GM20431 (cell line): ENCODE measurements around the gene SAE1.
"Not testable (repeated sequence)": the region's sequence is repeated elsewhere in the genome, so short reads cannot be mapped to it uniquely, and the experiment has no call there.

ENCODE experiments used
- in situ Hi-C: fragments of 300-500 bp; cut with MseI, MboI; formaldehyde crosslinking; loops from one replicate; pipeline ENCODE4 v1.15.0; 2020; ENCODE audit warnings: low sequenced_read_pairs; ENCODE audit not compliant: unreplicated experiment

Gene SAE1

DNA sequence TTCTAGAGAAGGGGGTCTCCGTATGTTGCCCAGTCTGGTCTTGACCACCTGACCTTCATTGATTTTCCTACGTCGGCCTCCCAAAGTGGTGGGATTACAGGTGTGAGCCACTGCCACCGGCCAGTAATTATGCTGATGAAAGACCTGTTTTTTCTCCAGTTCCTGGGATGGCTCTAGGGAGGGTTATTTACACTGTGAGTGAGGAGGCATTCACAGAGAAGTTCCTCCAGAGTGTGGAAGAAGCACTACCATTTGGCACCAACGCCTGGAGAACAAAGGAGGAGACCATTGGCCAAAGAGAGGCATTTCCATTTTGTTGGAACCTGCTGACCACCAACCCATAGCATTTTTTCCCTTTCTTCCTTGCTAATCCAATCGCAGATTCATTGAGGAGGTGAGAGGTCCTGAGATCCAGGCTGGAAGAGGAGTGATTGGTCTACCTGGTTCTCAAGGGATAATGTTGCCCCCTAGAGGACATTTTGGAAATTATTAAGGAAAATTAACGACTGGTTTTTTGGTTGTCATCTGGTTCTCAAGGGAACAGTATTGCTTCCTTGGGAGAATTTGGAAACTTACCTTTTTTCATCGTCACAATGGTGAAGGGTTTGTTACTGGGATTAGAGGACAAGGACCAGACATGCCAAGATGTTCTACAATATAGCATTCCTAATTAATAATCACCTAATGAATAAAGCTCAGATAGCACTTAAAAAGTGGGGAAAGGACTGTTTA, 5.5 kb upstream of the SAE1 start:
- in situ Hi-C loops: loop anchor here (10.0 kb wide), 1 partner anchor 110 kb away; the partner anchor contains the start of gene NPAS1

DNA sequence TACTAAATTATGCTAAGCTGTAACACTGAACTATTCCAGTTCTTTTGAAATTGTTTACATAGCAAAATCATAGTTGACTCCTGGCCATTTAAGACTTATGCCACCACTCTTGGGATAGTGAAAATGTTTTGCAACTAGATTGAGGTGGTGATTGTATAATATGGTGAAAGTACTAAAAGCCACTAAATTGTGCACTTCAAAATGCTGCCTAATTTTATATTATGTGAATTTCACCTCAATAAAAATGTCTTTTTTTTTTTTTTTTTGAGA, 5.0 kb upstream of the SAE1 start:
- in situ Hi-C loops: loop anchor here (10.0 kb wide), 1 partner anchor 111 kb away; the partner anchor contains the start of gene NPAS1

DNA sequence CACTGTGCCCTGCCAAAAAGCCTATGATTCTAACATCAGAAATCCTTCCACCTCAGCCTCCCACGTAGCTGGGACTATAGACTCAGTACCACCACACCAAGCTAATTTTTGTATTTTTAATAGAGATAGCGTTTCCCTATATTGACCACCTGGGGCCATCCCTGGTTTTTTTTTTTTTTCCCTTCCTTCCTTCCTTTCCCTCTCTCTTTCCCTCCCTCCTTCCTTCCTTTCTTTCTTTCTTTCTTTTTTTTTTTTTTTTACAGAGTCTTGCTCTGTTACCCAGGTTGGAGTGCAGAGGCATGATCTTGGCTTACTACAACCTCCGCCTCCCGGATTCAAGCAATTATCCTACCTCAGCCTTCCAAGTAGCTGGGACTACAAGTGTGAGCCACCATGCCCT, 1.1 kb upstream of the SAE1 start:
- in situ Hi-C loops: loop anchor here (10.0 kb wide), 1 partner anchor 115 kb away; the partner anchor contains the start of gene NPAS1

- in situ Hi-C loops: no loop called here
Measured at GRCh38 chr19:47130120-47130588, 481 bp upstream of the SAE1 start.

GRCh38 chr19:47132194-47132852, 1.7 kb downstream of the SAE1 start:
- in situ Hi-C loops: no loop called here

DNA sequence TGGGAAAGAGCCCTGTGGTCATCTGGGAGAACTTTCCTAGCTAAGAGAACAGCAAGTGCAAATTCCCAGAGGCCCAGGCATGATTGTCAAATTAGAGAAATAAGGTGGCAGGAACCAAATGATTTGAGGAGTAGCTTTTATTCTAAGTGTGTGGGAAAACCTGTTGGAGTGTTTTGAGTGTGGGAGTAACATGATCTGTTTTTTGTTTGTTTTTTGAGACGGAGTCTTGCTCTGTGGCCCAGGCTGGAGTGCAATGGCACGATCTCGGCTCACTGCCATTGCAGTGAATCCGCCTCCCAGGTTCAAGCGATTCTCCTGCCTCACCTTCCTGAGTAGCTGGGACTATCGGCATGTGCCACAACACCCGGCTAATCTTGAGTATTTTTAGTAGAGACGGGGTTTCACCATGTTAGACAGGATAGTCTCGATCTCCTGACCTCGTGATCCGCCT, 2.4 kb downstream of the SAE1 start:
- in situ Hi-C loops: no loop called here

GRCh38 chr19:47134545-47134944, 3.9 kb downstream of the SAE1 start:
- in situ Hi-C loops: no loop called here

- in situ Hi-C loops: no loop called here
Measured at GRCh38 chr19:47135156-47135555, 4.5 kb downstream of the SAE1 start.

- in situ Hi-C loops: not testable (repeated sequence)
Measured at GRCh38 chr19:47141252-47141651, 10.6 kb downstream of the SAE1 start.

GRCh38 chr19:47141695-47142094, 11.1 kb downstream of the SAE1 start:
- in situ Hi-C loops: no loop called here

DNA sequence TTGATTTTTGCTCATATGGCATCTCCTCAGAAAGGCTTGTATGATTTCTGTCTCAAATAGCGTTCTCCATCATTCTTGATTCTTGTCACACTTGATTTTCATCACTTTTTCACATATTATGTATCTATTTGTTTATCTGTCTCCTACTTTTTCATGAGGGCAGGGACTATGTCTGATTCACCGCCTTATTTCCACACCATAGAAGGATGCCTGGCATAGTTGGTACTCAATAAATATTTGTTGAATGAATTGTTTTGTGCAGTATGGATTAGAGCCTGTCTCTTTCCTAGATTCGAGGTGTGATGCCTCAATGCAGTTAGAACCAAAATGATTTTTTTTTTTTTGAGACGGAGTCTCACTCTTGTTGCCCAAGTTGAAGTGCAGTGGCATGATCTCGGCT, 12.1 kb downstream of the SAE1 start:
- in situ Hi-C loops: no loop called here

DNA sequence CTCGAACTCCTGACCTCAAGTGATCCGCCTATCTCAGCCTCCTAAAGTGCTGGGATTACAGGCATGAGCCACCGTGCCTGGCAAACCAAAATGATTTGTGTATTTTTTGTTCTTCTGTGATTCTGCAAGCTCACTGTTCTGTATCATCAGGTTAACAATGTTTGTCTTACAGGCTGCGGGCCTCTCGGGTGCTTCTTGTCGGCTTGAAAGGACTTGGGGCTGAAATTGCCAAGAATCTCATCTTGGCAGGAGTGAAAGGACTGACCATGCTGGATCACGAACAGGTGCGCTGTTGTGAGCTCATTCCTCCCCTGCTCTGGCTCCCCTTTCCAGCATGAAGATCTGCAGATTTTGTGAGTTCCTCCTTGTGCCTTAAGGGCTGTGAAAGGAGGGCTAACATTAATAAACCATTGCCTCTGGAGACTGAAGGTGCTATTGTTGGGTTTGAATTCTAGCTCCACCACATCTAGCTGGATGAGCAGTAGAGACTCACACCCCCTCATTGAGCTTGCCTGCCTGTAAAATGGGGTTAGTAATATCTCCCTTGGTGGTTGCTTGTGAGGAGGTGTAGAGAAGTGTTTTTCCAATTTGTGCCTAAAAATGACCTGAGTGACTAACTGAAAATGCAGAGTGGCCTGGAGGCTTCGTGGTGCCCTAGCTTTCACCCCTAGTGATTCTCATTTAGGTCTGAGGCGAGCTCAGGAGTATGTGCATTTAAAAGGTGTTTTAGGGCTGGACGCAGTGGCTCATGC, 12.9 kb downstream of the SAE1 start:
- in situ Hi-C loops: no loop called here

DNA sequence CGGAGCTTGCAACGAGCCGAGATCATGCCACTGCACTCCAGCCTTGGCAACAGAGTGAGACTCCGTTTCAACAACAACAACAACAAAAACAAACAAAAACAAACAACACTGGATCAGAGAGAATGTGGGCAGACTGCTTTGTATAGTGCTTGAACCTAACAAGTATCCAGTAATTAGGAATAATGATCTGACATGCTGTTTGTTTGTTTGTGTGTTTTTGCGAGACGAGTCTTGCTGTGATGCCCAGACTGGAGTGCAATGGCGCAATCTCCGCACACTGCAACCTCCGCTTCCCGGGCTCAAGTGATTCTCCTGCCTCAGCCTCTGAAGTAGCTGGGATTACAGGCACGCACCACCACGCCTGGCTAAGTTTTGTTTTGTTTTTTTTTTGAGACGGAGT, 14.0 kb downstream of the SAE1 start:
- in situ Hi-C loops: no loop called here

GRCh38 chr19:47145639-47146486, 15.2 kb downstream of the SAE1 start:
- in situ Hi-C loops: no loop called here

- in situ Hi-C loops: no loop called here
Measured at GRCh38 chr19:47146920-47147319, 16.3 kb downstream of the SAE1 start.

DNA sequence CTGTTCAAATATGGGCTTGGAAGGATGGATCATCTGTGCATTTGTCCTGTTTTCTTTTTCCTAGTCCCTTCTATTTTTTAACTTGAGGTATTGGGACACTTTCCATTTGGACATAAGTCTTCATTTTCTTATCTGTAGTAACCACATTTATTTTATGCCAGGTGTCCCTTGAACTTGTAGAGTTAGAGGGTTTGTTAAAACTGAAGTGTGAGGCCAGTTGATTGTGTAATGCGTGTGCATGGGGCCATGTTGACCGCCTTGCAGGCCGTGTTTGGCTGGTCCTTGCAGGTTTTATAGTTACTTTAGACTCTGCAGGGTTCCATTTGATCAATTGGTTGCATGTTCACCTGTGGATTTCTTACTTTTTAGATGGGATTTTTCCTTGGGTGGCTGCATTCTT, 21.0 kb downstream of the SAE1 start:
- in situ Hi-C loops: no loop called here

GRCh38 chr19:47152205-47152604, 21.6 kb downstream of the SAE1 start:
- in situ Hi-C loops: no loop called here

- in situ Hi-C loops: no loop called here
Measured at GRCh38 chr19:47152632-47153031, 22.0 kb downstream of the SAE1 start.

- in situ Hi-C loops: no loop called here
Measured at GRCh38 chr19:47153266-47153665, 22.6 kb downstream of the SAE1 start.

- in situ Hi-C loops: no loop called here
Measured at GRCh38 chr19:47155148-47155547, 24.5 kb downstream of the SAE1 start.
